Measurements from ENCODE around the gene ZNF550.

- TF ChIP-seq ESRRA (CRISPR knock-in tag; IDR thresholded peaks at IDR 0.05; ENCODE audit: low read depth), result no peak; the same call in 1 of the 2 replicates
- TF ChIP-seq SIN3A (IDR thresholded peaks at IDR 0.05; ENCODE audit: borderline replicate concordance, low read depth, low read length), result peak; percentile 88; the same call in 1 of the 2 replicates
- no peak for TF ChIP-seq ZNF724P (CRISPR knock-in tag; IDR thresholded peaks at IDR 0.05; ENCODE audit: borderline replicate concordance)
- TF ChIP-seq ZNF530 (CRISPR knock-in tag; IDR thresholded peaks at IDR 0.05; ENCODE audit: low read depth), result no peak
- peak; percentile 75; the same call in 2 of the 3 replicates for TF ChIP-seq MXI1 (IDR thresholded peaks at IDR 0.05; ENCODE audit: borderline replicate concordance, low read depth, low read length)
- no peak for TF ChIP-seq FOXJ3 (CRISPR knock-in tag; IDR thresholded peaks at IDR 0.05; ENCODE audit: borderline replicate concordance)
- no peak for TF ChIP-seq ZNF777 (CRISPR knock-in tag; IDR thresholded peaks at IDR 0.05)
- TF ChIP-seq EZH2 (conservative IDR thresholded peaks at IDR 0.05; ENCODE audit: low read depth, low read length), result no peak
Observed at GRCh38 chr19:57559404-57560025, at the start of gene ZNF550.

All from HepG2 (cell line).